Breast epithelium (tissue), 3 donors: ENCODE measurements around the gene NFASC.

Experiments used
- CTCF ChIP-seq, 3 donors: fragments of 450-650 bp; IDR thresholded peaks; one replicate each; pipeline ENCODE4 v1.5.1; 2016 to 2017; ENCODE audit warnings: antibody characterized with exemption in 3 of 3, mild to moderate bottlenecking in 3 of 3, moderate library complexity in 3 of 3
- POLR2A ChIP-seq: fragments of 450-650 bp; IDR thresholded peaks from one replicate; pipeline ENCODE4 v1.6.1; 2016; ENCODE audit warnings: antibody characterized with exemption, mild to moderate bottlenecking, moderate library complexity
- POLR2AphosphoS5 ChIP-seq, 3 donors: sonication (generic); formaldehyde crosslinking; IDR thresholded peaks; one replicate each; pipeline ENCODE4 v1.6.1; 2017; ENCODE audit warnings: antibody characterized with exemption in 3 of 3

GRCh38 chr1:205043866-205044265 is 173.2 kb downstream of the NFASC start:
- TF ChIP-seq POLR2AphosphoS5 (IDR thresholded peaks at IDR 0.05): no peak
- TF ChIP-seq CTCF (IDR thresholded peaks at IDR 0.05): no peak
- no peak for TF ChIP-seq POLR2A
